ENCODE results near the gene REEP2.

Gene REEP2

DNA sequence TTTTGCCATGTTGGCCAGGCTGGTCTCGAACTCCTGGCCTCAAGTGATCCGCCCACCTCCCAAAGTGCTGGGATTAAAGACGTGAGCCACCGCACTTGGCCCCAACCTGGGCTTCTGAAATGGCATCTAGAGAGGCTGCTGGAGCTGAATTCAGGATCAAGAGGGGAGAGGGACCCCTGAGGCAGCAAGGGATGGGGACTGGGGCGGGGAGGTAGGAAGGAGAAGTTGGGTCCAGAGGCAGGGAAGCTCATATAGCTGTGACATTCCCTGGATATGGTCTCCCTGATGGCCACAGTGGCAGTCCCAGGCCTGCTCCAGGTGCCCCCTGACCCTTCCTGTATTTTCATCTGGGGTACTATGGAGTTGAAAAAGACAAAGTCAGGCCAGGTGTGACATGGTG, 12.1 kb downstream of the REEP2 start:
- TF ChIP-seq, protein P1, sequence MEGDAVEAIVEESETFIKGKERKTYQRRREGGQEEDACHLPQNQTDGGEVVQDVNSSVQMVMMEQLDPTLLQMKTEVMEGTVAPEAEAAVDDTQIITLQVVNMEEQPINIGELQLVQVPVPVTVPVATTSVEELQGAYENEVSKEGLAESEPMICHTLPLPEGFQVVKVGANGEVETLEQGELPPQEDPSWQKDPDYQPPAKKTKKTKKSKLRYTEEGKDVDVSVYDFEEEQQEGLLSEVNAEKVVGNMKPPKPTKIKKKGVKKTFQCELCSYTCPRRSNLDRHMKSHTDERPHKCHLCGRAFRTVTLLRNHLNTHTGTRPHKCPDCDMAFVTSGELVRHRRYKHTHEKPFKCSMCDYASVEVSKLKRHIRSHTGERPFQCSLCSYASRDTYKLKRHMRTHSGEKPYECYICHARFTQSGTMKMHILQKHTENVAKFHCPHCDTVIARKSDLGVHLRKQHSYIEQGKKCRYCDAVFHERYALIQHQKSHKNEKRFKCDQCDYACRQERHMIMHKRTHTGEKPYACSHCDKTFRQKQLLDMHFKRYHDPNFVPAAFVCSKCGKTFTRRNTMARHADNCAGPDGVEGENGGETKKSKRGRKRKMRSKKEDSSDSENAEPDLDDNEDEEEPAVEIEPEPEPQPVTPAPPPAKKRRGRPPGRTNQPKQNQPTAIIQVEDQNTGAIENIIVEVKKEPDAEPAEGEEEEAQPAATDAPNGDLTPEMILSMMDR (IDR thresholded peaks at IDR 0.05; ENCODE audit: insufficient read depth, low read length, poor library complexity, severe bottlenecking): no peak
- no peak for TF ChIP-seq EZH2phosphoT487 (conservative IDR thresholded peaks at IDR 0.05; ENCODE audit: low read length)
- H3K9me2 ChIP-seq (replicated peaks; ENCODE audit: insufficient read depth, low read length): no peaks in the 10 kb centered on the region
- no peak overlapping the region for H3K27ac ChIP-seq (ENCODE audit: low read depth, low read length)
- no peaks in the 10 kb centered on the region for H4K20me1 ChIP-seq (ENCODE audit: low read depth, low read length)
- H3K4me3 ChIP-seq (ENCODE audit: insufficient read depth, low read length, poor library complexity, severe bottlenecking): no peak overlapping the region
- H3K4me2 ChIP-seq (ENCODE audit: low read depth, low read length, poor library complexity, severe bottlenecking): no peak overlapping the region
- H3K9ac ChIP-seq (ENCODE audit: low read length): no peak overlapping the region
- H2AFZ ChIP-seq (ENCODE audit: low read depth, low read length, severe bottlenecking): no peak overlapping the region
- H3F3A ChIP-seq (ENCODE audit: insufficient read depth): no peaks in the 10 kb centered on the region
- H3K9me3 ChIP-seq (ENCODE audit: insufficient read depth, low read length): no peaks in the 10 kb centered on the region
- H3K36me3 ChIP-seq (ENCODE audit: low read length): no peaks in the 10 kb centered on the region
- H3K27me3 ChIP-seq (ENCODE audit: low read length): no peaks in the 10 kb centered on the region
- H3K79me2 ChIP-seq (ENCODE audit: insufficient read depth, low read length): no peaks in the 10 kb centered on the region

DNA sequence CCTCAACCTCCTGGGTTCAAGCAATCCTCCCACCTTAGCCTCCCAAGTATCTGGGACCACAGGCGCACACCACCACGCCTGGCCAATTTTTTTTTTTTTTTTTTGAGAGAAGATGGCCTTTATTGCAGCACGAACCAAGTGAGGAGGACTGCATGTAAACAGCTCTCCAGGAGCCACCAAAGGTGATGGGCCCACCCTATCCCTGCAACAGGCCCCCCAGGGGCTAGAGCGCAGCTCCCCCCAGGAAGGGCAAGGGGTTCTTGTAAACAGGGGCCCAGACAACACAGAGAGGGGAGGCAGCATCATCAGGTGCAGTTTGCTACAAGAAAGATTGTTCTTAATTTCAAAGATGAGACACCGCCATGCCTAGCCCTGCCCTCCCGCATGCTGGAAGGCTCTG, 13.9 kb downstream of the REEP2 start:
- Histone ChIP-seq H3K9ac (ENCODE audit: low read length) (no peak overlapping the region), H3K36me3 (ENCODE audit: low read length) (no peaks in the 10 kb centered on the region), H4K20me1 (ENCODE audit: low read depth, low read length) (no peaks in the 10 kb centered on the region), H3K4me2 (ENCODE audit: low read depth, low read length, poor library complexity, severe bottlenecking) (no peak overlapping the region), H3K9me2 (replicated peaks; ENCODE audit: insufficient read depth, low read length) (no peaks in the 10 kb centered on the region), H3K27ac (ENCODE audit: low read depth, low read length) (no peak overlapping the region), H3K4me3 (ENCODE audit: insufficient read depth, low read length, poor library complexity, severe bottlenecking) (no peak overlapping the region), H3K79me2 (ENCODE audit: insufficient read depth, low read length) (no peaks in the 10 kb centered on the region), H3K27me3 (ENCODE audit: low read length) (no peaks in the 10 kb centered on the region), H3K9me3 (ENCODE audit: insufficient read depth, low read length) (no peaks in the 10 kb centered on the region), H2AFZ (ENCODE audit: low read depth, low read length, severe bottlenecking) (no peak overlapping the region), H3F3A (ENCODE audit: insufficient read depth) (no peaks in the 10 kb centered on the region)
- TF ChIP-seq EZH2phosphoT487 (conservative IDR thresholded peaks at IDR 0.05; ENCODE audit: low read length): no peak
- TF ChIP-seq, protein P1 (IDR thresholded peaks at IDR 0.05; ENCODE audit: insufficient read depth, low read length, poor library complexity, severe bottlenecking): no peak

DNA sequence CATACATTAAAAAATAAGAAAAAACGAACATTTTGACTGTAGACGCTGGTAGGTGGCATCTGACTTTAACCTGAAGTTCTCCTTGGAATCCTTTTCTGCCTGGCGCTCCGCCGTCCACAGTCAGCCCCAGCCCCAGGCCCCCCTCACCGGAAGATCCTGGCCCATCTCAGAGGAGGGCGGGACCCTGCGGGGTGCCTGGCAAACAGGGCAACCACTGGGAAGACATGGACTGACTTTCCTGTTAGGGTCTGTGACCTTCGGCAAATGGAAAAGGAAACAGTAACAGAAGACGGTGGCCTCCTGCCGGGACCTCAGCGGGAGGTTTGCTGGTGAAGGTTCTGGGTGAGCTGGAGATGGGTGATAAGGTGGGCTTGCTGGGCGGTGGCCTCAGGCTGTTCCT, 14.7 kb downstream of the REEP2 start:
- no peak overlapping the region for H3K4me3 ChIP-seq (ENCODE audit: insufficient read depth, low read length, poor library complexity, severe bottlenecking)
- no peak overlapping the region for H3K9ac ChIP-seq (ENCODE audit: low read length)
- H3K36me3 ChIP-seq (ENCODE audit: low read length): no peaks in the 10 kb centered on the region
- no peak overlapping the region for H3K4me2 ChIP-seq (ENCODE audit: low read depth, low read length, poor library complexity, severe bottlenecking)
- no peaks in the 10 kb centered on the region for H3K9me3 ChIP-seq (ENCODE audit: insufficient read depth, low read length)
- no peaks in the 10 kb centered on the region for H3K9me2 ChIP-seq (replicated peaks; ENCODE audit: insufficient read depth, low read length)
- TF ChIP-seq, protein P1 (IDR thresholded peaks at IDR 0.05; ENCODE audit: insufficient read depth, low read length, poor library complexity, severe bottlenecking): no peak
- TF ChIP-seq EZH2phosphoT487 (conservative IDR thresholded peaks at IDR 0.05; ENCODE audit: low read length): no peak
- H4K20me1 ChIP-seq (ENCODE audit: low read depth, low read length): no peaks in the 10 kb centered on the region
- H3K27me3 ChIP-seq (ENCODE audit: low read length): no peaks in the 10 kb centered on the region
- H3K79me2 ChIP-seq (ENCODE audit: insufficient read depth, low read length): no peaks in the 10 kb centered on the region
- no peak overlapping the region for H2AFZ ChIP-seq (ENCODE audit: low read depth, low read length, severe bottlenecking)
- H3K27ac ChIP-seq (ENCODE audit: low read depth, low read length): no peak overlapping the region
- H3F3A ChIP-seq (ENCODE audit: insufficient read depth): no peaks in the 10 kb centered on the region

Data from SU-DHL-6 (cell line).